GM21723 (cell line): ENCODE results near the gene GPRC5A.

Experiments
- ATAC-seq: cut with Tn5 transposase; IDR thresholded peaks from one replicate; pipeline ENCODE4 v1.9.1; 2021; ENCODE audit warnings: mild to moderate bottlenecking, moderate library complexity; ENCODE audit not compliant: unreplicated experiment

The GPRC5A gene

GRCh38 chr12:12938541-12938940, 47.2 kb downstream of the GPRC5A start:
- no peak for ATAC-seq

GRCh38 chr12:12939888-12940287, 48.5 kb downstream of the GPRC5A start:
- ATAC-seq = no peak

GRCh38 chr12:12941450-12942350, 50.3 kb downstream of the GPRC5A start:
- ATAC-seq = no peak

- ATAC-seq = no peak
Observed at GRCh38 chr12:12943586-12944260, 52.4 kb downstream of the GPRC5A start.

- no peak for ATAC-seq
Observed at GRCh38 chr12:12945591-12945990, 54.2 kb downstream of the GPRC5A start.

- ATAC-seq = no peak
Observed at GRCh38 chr12:12946686-12947355, 55.5 kb downstream of the GPRC5A start.

GRCh38 chr12:12947902-12948301, 56.5 kb downstream of the GPRC5A start:
- ATAC-seq = no peak

- ATAC-seq = no peak
Observed at GRCh38 chr12:12951504-12951903, 60.1 kb downstream of the GPRC5A start.

- no peak for ATAC-seq
Observed at GRCh38 chr12:12952036-12952435, 60.7 kb downstream of the GPRC5A start, which contains the start of gene GPRC5D. GPRC5D (minus strand) TSS chr12:12952170; CDS start chr12:12950384, 1,786 bp downstream.

GRCh38 chr12:12954356-12954755, 63.0 kb downstream of the GPRC5A start:
- ATAC-seq = no peak

- no peak for ATAC-seq
Observed at GRCh38 chr12:12954878-12955625, 63.7 kb downstream of the GPRC5A start.

- no peak for ATAC-seq
Observed at GRCh38 chr12:12958886-12959285, 67.5 kb downstream of the GPRC5A start.

- no peak for ATAC-seq
Observed at GRCh38 chr12:12960639-12961209, 69.4 kb downstream of the GPRC5A start.

GRCh38 chr12:12964255-12964654, 72.9 kb downstream of the GPRC5A start:
- no peak for ATAC-seq

- ATAC-seq = no peak
Observed at GRCh38 chr12:12965836-12966235, 74.5 kb downstream of the GPRC5A start.
